HG02970 (cell line): ENCODE data around the gene DDI2.

ENCODE experiments used
- ATAC-seq: cut with Tn5 transposase; IDR thresholded peaks from one replicate; pipeline ENCODE4 v1.9.1; 2021; ENCODE audit warnings: mild to moderate bottlenecking, moderate library complexity, moderate number of reproducible peaks; ENCODE audit not compliant: unreplicated experiment, low FRiP score

Gene DDI2

DNA sequence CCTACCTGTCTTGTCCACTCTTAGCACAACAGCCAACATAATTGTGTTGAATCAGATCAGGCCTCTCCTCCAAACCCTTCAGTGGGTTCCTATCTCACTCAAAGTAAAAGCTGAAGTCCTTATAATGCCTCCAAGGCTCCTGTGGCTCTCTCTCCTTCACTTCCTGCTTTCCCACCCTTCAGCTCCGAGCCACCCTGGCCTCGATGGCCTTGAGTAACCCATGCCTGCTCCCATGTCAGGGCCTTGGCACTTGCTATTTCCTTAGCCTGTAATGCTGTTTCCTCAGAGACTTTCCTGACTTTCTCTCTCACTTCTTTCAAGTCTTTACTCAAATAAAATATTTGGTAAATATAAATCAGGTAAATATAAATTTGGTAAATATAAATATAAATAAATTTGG is 58.8 kb downstream of the DDI2 start:
- no peak for ATAC-seq

DNA sequence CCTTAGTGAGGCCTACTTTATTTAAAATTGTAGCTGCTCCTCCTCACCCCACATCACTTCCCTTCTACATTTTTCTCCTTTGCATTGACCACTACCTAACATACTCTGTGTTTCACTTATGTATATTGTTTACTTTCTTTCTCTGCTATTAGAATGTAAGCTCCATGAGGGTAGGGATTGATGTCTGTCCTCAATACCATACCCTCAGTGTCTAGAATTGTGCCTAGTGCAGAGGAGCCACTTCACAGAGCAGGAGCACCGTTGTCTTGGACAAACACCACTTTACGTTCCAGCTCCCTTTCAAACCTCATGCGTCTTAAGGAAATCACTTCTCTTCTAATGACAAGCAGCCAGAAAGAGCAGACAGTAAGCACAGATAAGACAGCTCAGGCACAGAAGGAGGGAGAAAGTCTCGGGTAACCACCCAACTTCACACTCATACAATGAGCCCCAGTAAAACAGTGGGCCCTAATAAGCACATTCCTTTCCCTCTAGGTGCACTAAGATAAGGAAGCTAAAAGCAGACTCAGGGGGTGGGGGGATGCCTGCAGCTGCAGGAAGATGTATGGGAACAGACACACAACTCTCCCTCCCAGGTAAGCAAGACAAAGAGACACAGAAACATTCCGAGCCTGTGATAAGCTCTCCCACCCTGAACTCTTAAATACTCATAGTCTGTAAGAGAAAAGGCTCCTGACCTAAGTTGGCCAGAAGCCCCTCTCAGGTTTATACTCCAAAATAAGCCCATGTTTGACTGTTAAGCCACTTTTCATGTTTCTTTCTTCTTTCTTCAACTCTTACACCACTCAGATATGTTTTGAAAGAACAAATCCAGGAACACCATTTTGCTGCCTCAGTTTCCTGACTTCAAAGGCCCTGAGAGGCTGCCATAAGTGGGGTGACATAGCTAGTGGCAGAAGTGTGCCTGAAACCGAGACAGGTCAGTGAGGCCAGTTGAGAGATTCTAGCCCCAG is 59.7 kb downstream of the DDI2 start:
- no peak for ATAC-seq

DNA sequence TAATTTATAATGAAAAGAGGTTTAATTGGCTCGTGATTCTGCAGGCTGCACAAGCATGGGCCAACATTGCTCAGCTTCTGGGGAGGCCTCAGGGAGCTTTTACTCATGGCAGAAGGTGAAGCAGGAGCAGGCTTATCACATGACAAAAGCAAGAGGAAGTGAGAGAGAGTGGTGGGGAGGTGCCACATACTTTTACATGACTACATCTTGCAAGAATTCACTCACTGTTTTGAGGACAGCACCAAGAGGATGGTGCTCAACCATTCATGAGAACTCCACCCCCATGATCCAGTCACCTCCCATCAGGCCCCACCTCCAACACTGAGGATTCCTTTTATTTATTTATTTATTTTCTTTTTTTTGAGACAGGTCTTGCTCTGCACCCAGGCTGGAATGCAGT is 61.3 kb downstream of the DDI2 start:
- ATAC-seq, result no peak

DNA sequence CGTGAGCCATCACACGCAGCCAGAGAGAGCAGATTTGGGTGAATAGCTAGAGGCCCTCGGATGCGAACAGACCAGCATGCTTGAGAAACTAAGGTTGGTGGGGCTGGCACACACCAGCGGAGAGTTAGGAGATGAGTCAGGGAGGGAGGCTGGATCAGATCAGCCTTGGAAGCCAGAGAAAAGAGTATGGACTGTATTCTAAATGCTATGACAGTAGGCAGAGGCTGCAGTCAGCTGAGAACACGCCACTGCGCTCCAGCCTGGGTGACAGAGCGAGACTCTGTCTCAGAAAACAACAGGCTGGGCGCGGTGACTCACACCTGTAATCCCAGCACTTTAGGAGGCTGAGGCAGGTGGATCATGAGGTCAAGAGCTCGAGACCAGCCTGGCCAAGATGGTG is 62.9 kb downstream of the DDI2 start:
- ATAC-seq, result no peak

DNA sequence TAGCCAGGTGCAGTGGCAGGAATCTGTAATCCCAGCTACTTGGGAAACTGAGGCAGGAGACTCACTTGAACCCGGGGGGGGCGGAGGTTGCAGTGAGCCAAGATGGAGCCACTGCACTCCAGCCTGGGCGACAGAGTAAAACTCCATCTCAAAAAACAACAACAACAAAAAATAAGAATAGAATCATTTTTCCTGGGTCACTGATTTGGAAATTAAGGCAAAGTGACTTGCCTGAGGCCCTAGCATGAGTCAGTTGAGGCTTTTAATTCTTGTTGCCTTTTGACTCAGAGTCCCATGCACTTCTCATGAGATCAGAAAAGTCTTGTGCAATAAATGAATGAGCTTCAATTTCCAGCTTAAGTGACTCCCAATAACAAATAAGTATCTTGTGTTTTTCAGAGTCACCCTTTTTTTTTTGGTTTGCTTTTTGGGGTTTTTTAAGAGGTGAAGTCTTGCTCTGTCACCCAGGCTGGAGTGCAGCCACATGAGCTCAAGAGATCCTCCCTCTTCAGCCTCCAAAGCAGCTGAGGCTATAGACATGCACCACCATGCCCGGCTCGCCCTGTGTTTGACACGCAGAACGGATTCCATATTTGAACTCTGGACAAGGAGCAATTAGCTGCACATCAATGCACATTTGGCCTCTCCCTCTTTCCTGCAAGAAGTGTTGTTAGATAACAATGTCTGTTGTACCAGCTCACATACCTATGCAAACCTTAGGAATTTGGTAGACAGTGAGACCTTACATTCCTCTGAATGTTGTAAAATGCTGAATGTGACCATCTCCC is 63.5 kb downstream of the DDI2 start:
- ATAC-seq, result no peak

DNA sequence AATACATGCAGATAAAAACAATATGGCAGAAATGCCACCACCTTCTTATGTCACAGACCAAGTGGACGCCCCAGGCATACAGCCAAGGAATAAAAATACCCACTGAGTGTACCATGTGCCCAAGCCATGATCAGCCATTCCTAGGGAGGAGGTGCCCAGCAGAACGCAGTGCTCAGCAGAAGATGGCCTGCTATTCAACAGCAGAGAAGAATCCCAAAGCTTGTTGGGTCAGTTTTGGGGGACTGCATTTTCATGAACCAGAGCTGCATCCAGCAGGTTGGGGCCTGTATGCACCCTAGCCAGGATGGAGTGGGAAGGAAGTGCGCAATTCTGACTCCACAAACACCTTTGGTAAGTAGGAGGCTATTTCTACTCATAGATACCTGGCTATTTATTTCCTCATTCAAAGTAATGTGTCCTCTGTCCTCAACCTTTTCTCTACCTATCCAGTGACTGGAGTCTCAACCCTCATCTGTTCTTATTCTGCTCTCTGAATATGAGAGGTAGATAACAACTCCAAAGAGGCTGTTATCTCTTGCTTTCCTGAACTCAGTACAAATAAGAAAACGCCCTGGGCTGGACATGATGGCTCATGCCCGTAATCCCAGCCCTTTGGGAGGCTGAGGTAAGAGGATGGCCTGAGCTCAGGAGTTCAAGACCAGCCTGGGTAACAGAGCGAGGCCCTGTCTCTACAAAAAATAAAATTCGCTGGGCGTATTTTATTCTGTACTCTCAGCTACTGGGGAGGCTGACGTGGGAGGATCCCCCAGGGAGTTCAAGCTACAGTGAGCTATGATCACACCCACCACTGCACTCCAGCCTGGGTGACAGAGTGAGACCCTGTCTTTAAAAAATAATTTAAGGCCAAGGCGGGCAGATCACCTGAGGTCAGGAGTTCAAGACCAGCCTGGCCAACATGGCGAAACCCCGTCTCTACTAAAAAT is 64.4 kb downstream of the DDI2 start:
- no peak for ATAC-seq

DNA sequence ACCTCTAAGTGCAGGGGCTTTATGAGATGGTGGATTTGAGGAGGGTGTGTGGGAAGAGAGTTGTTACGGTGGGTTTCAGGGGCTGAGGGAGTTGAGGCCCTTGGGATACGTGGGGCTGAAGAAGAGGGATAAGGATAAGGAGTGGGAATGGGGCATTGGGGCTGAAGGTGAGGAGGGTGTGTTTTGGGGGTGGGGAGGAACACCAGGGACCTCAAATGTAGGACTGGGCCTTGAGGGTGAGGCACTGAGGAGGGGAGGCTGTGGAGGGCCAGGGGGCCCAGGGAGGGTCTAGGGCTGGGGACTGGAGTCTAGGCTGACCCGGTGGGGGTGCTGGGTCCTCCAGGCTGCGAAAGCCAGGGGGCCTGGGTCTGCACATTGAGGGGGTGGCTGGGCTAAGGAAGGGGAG is 65.7 kb downstream of the DDI2 start:
- no peak for ATAC-seq

DNA sequence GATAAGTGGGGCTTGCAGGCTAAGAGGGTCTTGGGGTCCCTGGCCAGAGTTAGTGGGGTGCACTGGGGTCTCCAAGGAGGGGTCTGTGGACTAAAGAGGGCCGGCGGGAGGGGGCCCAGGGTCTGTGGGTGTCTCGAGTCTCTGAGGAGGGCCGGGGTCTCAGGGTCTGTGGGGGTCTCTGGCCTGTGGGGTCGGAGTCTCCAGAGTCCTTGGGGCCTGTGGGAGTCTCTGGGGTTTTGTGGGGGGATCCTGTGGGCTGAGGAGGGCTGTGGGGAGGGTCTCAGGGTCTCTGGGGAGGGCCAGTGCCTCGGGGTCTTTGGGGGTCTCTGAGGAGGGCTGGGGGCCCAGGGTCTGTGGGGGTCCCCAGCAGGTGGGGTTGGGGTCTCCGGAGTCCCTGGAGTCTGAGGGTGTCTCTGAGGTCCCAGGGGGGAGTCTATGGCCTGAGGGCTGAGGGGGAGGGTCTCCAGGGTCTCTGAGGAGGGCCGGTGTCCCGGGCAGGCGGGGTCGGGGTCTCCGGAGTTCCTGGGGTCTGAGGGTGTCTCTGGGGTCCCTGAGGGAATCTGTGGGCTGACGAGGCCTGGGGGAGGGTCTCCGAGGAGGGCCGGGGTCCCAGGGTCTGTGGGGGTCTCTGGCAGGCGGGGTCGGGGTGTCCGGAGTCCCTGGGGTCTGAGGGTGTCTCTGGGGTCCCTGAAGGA is 66.2 kb downstream of the DDI2 start:
- ATAC-seq, result no peak

DNA sequence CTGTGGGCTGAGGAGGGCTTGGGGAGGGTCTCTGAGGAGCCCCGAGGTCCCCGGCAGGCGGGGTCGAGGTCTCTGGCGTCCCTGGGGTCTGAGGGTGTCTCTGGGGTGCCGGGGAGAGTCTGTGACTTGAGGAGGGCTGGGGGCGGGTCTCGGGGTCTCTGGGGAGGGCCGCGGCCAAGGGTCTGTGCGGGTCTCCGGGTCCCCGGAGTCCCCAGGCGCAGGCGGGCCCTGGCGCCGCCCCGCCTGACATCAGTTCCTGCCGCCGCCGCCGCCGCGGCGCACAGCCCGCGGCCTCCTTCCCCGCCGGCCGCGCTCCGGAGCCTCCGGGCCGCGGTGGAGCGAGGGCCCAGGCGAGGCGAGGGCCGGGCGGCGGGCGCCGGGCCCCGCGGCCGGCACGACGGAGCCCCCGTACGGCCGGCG is 66.8 kb downstream of the DDI2 start, which contains the start of gene PLEKHM2:
PLEKHM2 (plus strand) TSS at position 279 of the 420 bp plus-strand sequence. CDS start 239 bp downstream, outside the sequence.
- peak; percentile 58 for ATAC-seq

DNA sequence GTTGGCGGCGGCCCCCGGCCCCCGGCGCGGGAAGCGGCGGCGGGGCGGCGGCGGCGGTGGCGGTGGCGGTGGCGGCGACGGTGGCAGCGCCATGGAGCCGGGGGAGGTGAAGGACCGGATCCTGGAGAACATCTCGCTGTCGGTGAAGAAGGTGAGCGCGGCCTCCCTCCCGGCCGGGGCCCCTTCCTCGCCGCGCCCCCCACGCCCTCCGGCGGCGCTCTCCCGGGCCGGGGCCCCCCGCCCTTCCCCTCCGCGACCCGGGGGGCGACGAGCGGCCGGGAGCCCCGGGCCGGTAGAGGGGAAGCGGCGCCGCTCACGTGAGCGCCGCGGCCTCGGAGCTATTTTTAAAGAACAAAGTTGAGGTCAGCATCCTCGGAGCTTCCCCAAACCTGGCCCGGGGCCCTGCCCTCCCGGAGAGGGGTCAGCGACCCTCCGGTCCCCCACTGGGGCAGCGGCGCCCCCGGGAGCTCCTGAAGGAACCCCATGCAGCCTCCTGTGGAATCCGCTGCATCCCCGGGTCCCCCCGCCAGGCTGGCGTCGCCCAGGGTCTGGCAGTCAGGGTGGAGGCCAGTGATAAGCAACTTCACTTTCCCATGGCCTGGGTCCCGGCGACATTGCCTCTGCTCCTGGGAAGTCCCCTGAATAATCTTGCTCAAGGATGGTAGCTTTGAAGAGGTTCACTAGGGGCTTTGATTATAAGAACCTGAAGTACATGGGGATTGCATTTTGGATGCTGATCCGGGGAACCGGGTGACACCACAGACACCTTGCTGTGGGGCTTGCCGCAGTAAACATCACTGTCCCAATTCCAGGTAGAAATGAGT is 67.4 kb downstream of the DDI2 start:
- peak; percentile 25 for ATAC-seq

DNA sequence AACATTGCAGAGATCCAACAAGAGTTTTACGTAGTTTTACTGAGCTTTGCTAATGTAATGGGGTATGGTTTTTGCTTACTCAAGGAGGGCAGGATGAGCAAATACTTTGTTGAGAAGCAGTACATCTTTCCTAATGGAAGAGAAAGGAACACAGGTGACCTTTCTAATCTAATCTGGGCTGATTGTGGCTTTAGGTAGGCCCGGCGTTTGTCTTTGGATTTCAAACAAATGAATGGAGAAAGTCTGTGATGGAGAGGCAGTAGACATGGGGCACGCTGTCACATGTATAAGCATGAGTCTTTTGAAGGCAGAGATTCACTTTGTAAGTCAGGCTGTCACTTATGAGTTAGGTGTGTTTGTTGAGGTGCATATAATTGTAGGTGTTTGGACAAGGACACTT is 68.6 kb downstream of the DDI2 start:
- ATAC-seq, result no peak

DNA sequence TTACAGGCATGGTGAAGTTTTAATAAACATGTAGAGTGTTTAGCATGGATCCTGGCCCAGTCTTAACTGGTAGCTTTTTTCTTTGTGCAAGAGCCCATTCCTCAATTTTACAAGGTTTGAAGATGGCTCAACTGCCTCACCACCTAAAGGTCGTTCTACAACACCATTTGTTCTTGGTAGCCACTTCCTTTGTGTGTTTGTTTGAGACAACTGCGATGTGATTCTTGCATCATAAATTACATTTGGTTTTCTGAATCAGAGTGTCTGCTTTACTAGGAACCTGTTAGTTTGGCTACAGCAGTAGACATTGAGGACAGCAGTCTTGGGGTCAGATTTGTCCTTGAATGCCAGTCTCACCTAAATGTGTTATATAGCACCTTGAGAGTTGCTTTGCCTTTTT is 70.2 kb downstream of the DDI2 start:
- ATAC-seq, result no peak

DNA sequence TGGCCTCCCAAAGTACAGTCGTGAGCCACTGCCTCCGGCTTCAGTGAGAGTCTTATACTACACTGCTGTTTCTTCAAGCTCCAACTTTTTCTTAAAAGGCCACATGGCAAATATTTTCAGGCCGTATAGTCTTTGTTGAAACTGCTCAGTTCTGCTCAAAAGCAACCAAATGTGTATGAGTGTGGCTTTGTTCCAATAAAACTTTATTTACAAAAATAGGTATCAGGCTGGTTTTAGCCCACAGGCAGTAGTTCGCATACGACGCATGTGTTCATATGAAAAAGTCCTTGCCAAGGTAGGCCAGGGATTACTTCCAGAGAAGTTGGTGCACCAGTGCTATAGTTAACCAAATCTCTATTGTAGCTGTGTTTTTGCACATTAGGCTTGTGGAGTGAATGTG is 73.1 kb downstream of the DDI2 start:
- no peak for ATAC-seq

DNA sequence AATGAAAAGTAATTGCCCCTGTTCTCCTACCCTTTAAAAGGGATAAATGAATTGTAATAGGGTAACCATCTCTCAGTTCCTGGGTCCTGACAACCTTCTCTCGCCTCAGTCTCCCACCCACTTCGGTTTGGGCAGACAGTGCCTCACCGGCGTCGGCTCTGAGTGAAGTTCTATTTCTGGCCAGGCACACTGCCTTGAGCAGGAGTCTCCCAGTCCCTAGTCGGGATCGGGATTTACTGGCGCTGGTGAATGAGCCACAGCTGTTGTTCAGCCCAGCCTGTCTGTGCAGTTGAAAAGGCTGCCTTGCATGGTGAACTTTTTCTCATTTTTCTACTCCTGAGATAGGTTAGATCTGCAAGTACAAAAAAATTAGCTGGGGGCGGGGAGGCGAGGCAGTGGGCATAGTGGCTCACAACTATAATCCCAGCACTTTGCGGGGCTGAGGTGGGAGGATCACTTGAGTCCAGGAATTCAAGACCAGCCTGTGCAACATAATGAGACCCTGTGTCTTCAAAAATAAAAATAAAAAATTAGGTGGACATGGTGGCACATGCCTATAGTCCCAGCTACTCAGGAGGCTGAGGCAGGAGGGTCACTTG is 74.3 kb downstream of the DDI2 start:
- no peak for ATAC-seq

DNA sequence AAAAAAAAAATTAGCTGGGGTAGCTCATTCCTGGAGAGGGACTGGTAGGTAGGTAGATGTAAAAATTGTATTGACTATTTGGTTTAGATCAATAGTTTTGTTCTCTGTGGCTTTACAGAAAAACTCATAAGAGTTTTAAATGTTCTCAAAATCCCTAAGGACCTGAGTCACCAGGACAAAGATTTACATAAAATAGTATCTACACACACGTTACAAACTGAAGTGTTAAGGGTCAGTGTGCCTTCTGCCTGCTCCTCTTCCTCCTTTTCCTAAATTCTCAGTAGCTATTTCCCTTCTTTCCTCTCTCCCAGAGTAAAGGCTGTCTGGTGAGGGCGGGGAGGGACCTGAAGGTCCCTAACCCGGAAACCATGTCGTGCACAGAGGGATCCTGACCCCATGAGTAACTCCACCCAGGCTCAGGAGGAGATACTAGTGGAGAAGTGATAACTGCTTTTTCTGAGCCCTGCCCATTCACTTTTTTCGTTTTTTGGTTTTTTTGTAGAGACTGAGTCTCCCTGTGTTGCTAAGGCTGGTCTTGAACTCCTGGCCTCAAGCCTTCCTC is 74.9 kb downstream of the DDI2 start:
- ATAC-seq, result no peak

DNA sequence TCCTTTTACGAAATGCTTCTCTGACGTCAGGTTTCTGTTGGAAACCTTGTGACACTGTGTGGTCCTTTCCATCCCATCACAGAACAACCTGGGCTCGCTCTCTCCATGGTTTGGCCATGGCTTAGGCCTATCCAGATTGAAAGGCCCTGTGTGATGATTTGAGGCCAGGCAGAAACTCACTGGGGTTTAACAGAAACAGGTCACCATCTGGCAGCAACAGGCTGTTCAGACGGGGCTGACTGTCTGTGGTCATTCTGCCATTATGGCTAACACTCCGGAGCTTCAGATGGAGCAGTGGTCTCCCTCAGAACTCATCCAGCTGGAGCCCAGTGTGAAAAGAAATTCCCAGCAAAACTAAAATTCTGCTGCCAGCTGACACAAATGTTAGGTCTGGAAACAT is 76.1 kb downstream of the DDI2 start:
- ATAC-seq, result no peak

DNA sequence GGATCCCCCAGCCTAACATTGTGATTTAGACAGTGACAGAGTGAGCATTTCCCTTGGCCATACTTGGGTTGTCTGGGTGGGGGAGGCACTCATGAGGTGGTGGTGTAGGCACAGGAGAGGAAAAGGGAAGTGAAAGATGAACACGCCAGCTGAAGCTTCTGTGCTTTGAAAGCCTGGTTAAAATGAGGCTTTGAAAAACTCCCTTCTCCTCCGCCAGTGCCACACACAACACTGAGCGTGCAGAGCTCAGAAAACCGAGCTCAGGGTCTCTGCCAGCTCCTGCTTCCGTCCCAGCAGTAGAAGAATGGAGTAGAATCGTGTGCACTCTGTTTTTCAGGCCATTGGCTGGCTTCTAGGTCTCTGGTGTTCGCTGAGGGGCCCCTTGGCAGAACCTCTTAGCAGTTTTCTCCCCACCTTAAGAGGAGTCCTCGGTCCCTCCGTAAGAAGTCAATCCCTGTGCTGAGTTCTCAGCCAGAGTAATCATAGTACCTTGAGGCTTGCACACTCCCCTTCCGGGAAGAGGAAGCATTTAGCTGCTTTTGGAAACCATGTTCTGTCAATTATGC is 79.8 kb downstream of the DDI2 start:
- ATAC-seq, result peak; percentile 83

DNA sequence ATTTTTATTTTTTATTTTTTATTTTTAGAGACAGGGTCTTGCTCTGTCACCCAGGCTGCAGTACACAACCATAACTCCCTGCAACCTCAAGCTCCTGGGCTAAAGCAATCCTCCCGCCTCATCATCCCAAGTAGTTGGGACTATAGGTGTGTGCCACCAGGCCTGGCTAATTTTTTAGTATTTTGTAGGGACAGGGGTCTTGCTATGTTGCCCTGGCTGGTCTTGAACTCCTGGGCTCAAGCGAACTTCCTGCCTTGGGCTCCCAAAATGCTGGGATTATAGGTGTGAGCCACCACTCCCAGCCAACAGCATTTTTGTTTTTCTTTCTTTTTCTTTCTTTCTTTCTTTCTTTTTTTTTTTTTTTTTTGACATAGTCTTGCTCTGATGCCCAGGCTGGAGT is 80.9 kb downstream of the DDI2 start:
- no peak for ATAC-seq
